Measurements from ENCODE around the gene CDC42SE2. TPM values are rescaled to one million over a fixed set of nuclear protein-coding genes. Genes with fewer than 3 reads are reported as not detected.

Gene CDC42SE2
- total and polyA plus RNA-seq, 2 of the 4 experiments (the other 2 are of a cell fraction), result 12.5 to 19.4 TPM

DNA sequence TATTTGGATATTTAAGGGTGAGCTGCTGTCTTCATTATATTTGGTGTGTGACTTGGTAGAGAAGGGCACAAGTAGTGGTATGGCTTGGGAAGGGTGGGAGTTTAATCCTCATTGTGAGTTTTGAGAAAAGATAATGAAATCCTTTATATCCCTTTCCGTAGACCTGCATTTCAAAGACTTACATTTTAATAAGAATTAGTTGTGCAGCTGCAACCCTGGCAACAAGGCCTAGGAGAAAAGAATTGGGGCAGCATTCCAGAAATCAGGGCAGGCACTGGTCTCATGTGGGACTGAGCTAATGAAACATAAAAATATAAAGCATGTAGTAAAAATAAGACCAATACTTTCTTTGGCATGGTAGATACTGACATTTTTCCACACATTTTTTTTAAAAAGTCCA lies 60.5 kb downstream of the CDC42SE2 start:
- intact Hi-C loops (cut with micrococcal nuclease), result no loop called here

More for the DNA sequence above, 60.5 kb downstream of the CDC42SE2 start:
- BruUV-seq (replicated peaks), result no TSS peak
- CTCF ChIA-PET, result no interaction called here
- Histone ChIP-seq H3K27me3 (ENCODE audit: control insufficient read depth, insufficient read depth, low read length) (no peaks in the 10 kb centered on the region), H3K27ac (ENCODE audit: insufficient read depth, low read length) (no peak overlapping the region), H3K9ac (ENCODE audit: low read depth, low read length) (no peak overlapping the region), H4K20me1 (ENCODE audit: insufficient read depth, low read length) (peaks cover 14% of the 10 kb centered on the region), H2AFZ (replicated peaks; ENCODE audit: low read length, poor library complexity) (no peak overlapping the region), H3K79me1 (ENCODE audit: low read depth in 1 of 2, low read length in 2 of 2) (peaks cover 22 to 35% of the 10 kb centered on the region in 2 experiments), H4K8ac (ENCODE audit: low read depth in 2 of 2, low read length in 2 of 2) (no peak overlapping the region), H2AK5ac (ENCODE audit: low read depth, low read length) (no peak overlapping the region), H4K5ac (ENCODE audit: low read depth, low read length) (no peak overlapping the region), H3K36me3 (ENCODE audit: control insufficient read depth, insufficient read depth, low read length) (no peaks in the 10 kb centered on the region), H3K14ac (replicated peaks; ENCODE audit: low read depth, low read length) (no peak overlapping the region), H3K18ac (ENCODE audit: low read depth, low read length) (no peak overlapping the region), H3K9me3 (ENCODE audit: control insufficient read depth, insufficient read depth, low read length) (no peaks in the 10 kb centered on the region; the same call in 1 of the 2 replicates), H3K23ac (ENCODE audit: low read depth, low read length) (no peak overlapping the region), H3K9me1 (ENCODE audit: insufficient read depth, low read length) (peaks cover 8% of the 10 kb centered on the region), H3K4ac (ENCODE audit: low read depth, low read length) (no peak overlapping the region), H3K56ac (ENCODE audit: extremely low read depth, insufficient read depth, low read length) (no peak overlapping the region), H2BK15ac (ENCODE audit: low read depth, low read length) (no peak overlapping the region), H2BK5ac (ENCODE audit: low read depth, low read length, poor library complexity, severe bottlenecking) (no peak overlapping the region), H3K4me2 (ENCODE audit: low read depth, low read length) (no peak overlapping the region), H2AK9ac (replicated peaks; ENCODE audit: low read depth, low read length, poor library complexity) (no peak overlapping the region), H4K91ac (ENCODE audit: insufficient read depth, low read depth, low read length) (no peak overlapping the region), H3K4me3 (ENCODE audit: insufficient read depth, low read depth, low read length) (no peak overlapping the region), H2BK20ac (ENCODE audit: low read depth, low read length) (no peak overlapping the region), H3K4me1 (ENCODE audit: control insufficient read depth, insufficient read depth, low read length) (peaks cover 5% of the 10 kb centered on the region), H2BK120ac (ENCODE audit: low read depth, low read length) (no peak overlapping the region)
- no peak for DNase-seq
- POLR2A ChIA-PET (ENCODE audit: unreplicated experiment), result no interaction called here
- in situ Hi-C loops (cut with MboI; ENCODE audit: low sequenced_read_pairs), result no loop called here
- WGBS, 2 experiments (ENCODE audit: extremely low coverage in 2 of 2, insufficient read length in 1 of 2), result no CpG with 5 or more reads among the region's 1 CpG
- dilution Hi-C loops (cut with HindIII; ENCODE audit: low sequenced_read_pairs, unreplicated experiment), result no loop called here
- no peak for ATAC-seq (ENCODE audit: low read depth)
- TF ChIP-seq FOS (IDR thresholded peaks at IDR 0.05; ENCODE audit: low read depth, low read length) (no peak), NFE2L2 (IDR thresholded peaks at IDR 0.05; ENCODE audit: low read depth, low read length) (no peak), MXI1 (IDR thresholded peaks at IDR 0.05; ENCODE audit: borderline replicate concordance, low read depth, low read length) (no peak), RAD21 (IDR thresholded peaks at IDR 0.05; ENCODE audit: low read length) (no peak), MAZ (IDR thresholded peaks at IDR 0.05; ENCODE audit: borderline replicate concordance, low read depth, low read length) (no peak), RFX5 (IDR thresholded peaks at IDR 0.05; ENCODE audit: low read depth, low read length) (no peak), RCOR1 (IDR thresholded peaks at IDR 0.05; ENCODE audit: insufficient replicate concordance, low read length) (no peak), POLR2A (IDR thresholded peaks at IDR 0.05; ENCODE audit: low read depth, low read length) (no peak), CEBPB (IDR thresholded peaks at IDR 0.05; ENCODE audit: low read depth, low read length) (no peak), BHLHE40 (IDR thresholded peaks at IDR 0.05; ENCODE audit: low read depth, low read length) (no peak)
- TF ChIP-seq, protein P1, sequence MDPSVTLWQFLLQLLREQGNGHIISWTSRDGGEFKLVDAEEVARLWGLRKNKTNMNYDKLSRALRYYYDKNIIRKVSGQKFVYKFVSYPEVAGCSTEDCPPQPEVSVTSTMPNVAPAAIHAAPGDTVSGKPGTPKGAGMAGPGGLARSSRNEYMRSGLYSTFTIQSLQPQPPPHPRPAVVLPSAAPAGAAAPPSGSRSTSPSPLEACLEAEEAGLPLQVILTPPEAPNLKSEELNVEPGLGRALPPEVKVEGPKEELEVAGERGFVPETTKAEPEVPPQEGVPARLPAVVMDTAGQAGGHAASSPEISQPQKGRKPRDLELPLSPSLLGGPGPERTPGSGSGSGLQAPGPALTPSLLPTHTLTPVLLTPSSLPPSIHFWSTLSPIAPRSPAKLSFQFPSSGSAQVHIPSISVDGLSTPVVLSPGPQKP (IDR thresholded peaks at IDR 0.05; ENCODE audit: borderline replicate concordance, low read depth, low read length), result no peak
- TF ChIP-seq, protein P2, sequence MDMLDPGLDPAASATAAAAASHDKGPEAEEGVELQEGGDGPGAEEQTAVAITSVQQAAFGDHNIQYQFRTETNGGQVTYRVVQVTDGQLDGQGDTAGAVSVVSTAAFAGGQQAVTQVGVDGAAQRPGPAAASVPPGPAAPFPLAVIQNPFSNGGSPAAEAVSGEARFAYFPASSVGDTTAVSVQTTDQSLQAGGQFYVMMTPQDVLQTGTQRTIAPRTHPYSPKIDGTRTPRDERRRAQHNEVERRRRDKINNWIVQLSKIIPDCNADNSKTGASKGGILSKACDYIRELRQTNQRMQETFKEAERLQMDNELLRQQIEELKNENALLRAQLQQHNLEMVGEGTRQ (IDR thresholded peaks at IDR 0.05; ENCODE audit: low read depth, low read length), result no peak
